T-helper 1 cell treated with Interleukin-12 subunit alpha and Interleukin-12 subunit beta and Interleukin-4 antibody, amounts not matched to agents 30 μg/mL and 1 μg/mL, for 36 hours (primary cell): Measurements from ENCODE around the gene GALNT17.

Source experiments
- H3K27ac Mint-ChIP-seq: one replicate; pipeline ENCODE4 v1.8.0; 2021; ENCODE audit warnings: mild to moderate bottlenecking, mixed read lengths
- H3K27me3 Mint-ChIP-seq: one replicate; pipeline ENCODE4 v1.8.0; 2021; ENCODE audit warnings: low read depth, mixed read lengths
- H3K36me3 Mint-ChIP-seq: one replicate; pipeline ENCODE4 v1.8.0; 2021; ENCODE audit warnings: low read depth, mixed read lengths
- H3K4me1 Mint-ChIP-seq: one replicate; pipeline ENCODE4 v1.8.0; 2021; ENCODE audit warnings: low read depth, mixed read lengths
- H3K4me3 Mint-ChIP-seq: one replicate; pipeline ENCODE4 v1.8.0; 2021; ENCODE audit warnings: mild to moderate bottlenecking, moderate library complexity, mixed read lengths
- H3K9me3 Mint-ChIP-seq: one replicate; pipeline ENCODE4 v1.8.0; 2021; ENCODE audit warnings: mixed read lengths

Gene GALNT17

GRCh38 chr7:71338866-71339265 is 206.9 kb downstream of the GALNT17 start:
- Mint-ChIP-seq H3K4me3 (no peak overlapping the region), H3K4me1 (no peaks in the 10 kb centered on the region), H3K27me3 (no peaks in the 10 kb centered on the region), H3K36me3 (no peaks in the 10 kb centered on the region), H3K9me3 (peaks cover 40% of the 10 kb centered on the region), H3K27ac (no peak overlapping the region)

- Mint-ChIP-seq H3K9me3 (peaks cover 44% of the 10 kb centered on the region), H3K36me3 (no peaks in the 10 kb centered on the region), H3K4me1 (no peaks in the 10 kb centered on the region), H3K27ac (no peak overlapping the region), H3K4me3 (no peak overlapping the region), H3K27me3 (no peaks in the 10 kb centered on the region)
Observed at GRCh38 chr7:71339924-71340323, 208.0 kb downstream of the GALNT17 start.

- no peak overlapping the region for H3K27ac Mint-ChIP-seq
Observed at GRCh38 chr7:71342202-71342601, 210.3 kb downstream of the GALNT17 start.

GRCh38 chr7:71343039-71343438 is 211.1 kb downstream of the GALNT17 start:
- H3K27me3 Mint-ChIP-seq = no peaks in the 10 kb centered on the region
- H3K27ac Mint-ChIP-seq = no peak overlapping the region
- peaks cover 28% of the 10 kb centered on the region for H3K9me3 Mint-ChIP-seq

More at GRCh38 chr7:71342202-71342601, 210.3 kb downstream of the GALNT17 start:
- H3K4me1 Mint-ChIP-seq = no peaks in the 10 kb centered on the region
- H3K4me3 Mint-ChIP-seq = no peak overlapping the region
- H3K27me3 Mint-ChIP-seq = no peaks in the 10 kb centered on the region
- no peaks in the 10 kb centered on the region for H3K36me3 Mint-ChIP-seq
- peaks cover 28% of the 10 kb centered on the region for H3K9me3 Mint-ChIP-seq

GRCh38 chr7:71343892-71344291 is 211.9 kb downstream of the GALNT17 start:
- H3K4me1 Mint-ChIP-seq = no peaks in the 10 kb centered on the region
- H3K9me3 Mint-ChIP-seq = peaks cover 28% of the 10 kb centered on the region
- H3K27ac Mint-ChIP-seq = no peak overlapping the region
- H3K4me3 Mint-ChIP-seq = no peak overlapping the region
- H3K36me3 Mint-ChIP-seq = no peaks in the 10 kb centered on the region
- no peaks in the 10 kb centered on the region for H3K27me3 Mint-ChIP-seq

More at GRCh38 chr7:71343039-71343438, 211.1 kb downstream of the GALNT17 start:
- H3K4me3 Mint-ChIP-seq = no peak overlapping the region
- H3K36me3 Mint-ChIP-seq = no peaks in the 10 kb centered on the region
- no peaks in the 10 kb centered on the region for H3K4me1 Mint-ChIP-seq

GRCh38 chr7:71345117-71345884 is 213.4 kb downstream of the GALNT17 start:
- Mint-ChIP-seq H3K4me1 (no peaks in the 10 kb centered on the region), H3K27ac (no peak overlapping the region), H3K9me3 (peaks cover 23% of the 10 kb centered on the region), H3K27me3 (no peaks in the 10 kb centered on the region), H3K36me3 (no peaks in the 10 kb centered on the region), H3K4me3 (no peak overlapping the region)

GRCh38 chr7:71348821-71349681 is 217.1 kb downstream of the GALNT17 start:
- Mint-ChIP-seq H3K4me3 (no peak overlapping the region), H3K36me3 (no peaks in the 10 kb centered on the region), H3K4me1 (no peaks in the 10 kb centered on the region)

GRCh38 chr7:71349682-71350481 is 217.9 kb downstream of the GALNT17 start:
- H3K27me3 Mint-ChIP-seq = no peaks in the 10 kb centered on the region
- H3K27ac Mint-ChIP-seq = no peak overlapping the region
- no peaks in the 10 kb centered on the region for H3K4me1 Mint-ChIP-seq
- peaks cover 17% of the 10 kb centered on the region for H3K9me3 Mint-ChIP-seq
- no peaks in the 10 kb centered on the region for H3K36me3 Mint-ChIP-seq
- H3K4me3 Mint-ChIP-seq = no peak overlapping the region

More at GRCh38 chr7:71348821-71349681, 217.1 kb downstream of the GALNT17 start:
- Mint-ChIP-seq H3K27ac (no peak overlapping the region), H3K9me3 (peaks cover 23% of the 10 kb centered on the region), H3K27me3 (no peaks in the 10 kb centered on the region)

- no peak overlapping the region for H3K4me3 Mint-ChIP-seq
- H3K9me3 Mint-ChIP-seq = peaks cover 17% of the 10 kb centered on the region
- H3K4me1 Mint-ChIP-seq = no peaks in the 10 kb centered on the region
- no peaks in the 10 kb centered on the region for H3K27me3 Mint-ChIP-seq
- no peaks in the 10 kb centered on the region for H3K36me3 Mint-ChIP-seq
- H3K27ac Mint-ChIP-seq = no peak overlapping the region
Observed at GRCh38 chr7:71350680-71351079, 218.7 kb downstream of the GALNT17 start.

- Mint-ChIP-seq H3K27ac (no peak overlapping the region), H3K9me3 (peaks cover 21% of the 10 kb centered on the region), H3K4me1 (no peaks in the 10 kb centered on the region), H3K4me3 (no peak overlapping the region), H3K36me3 (no peaks in the 10 kb centered on the region), H3K27me3 (no peaks in the 10 kb centered on the region)
Observed at GRCh38 chr7:71354716-71355115, 222.8 kb downstream of the GALNT17 start.

GRCh38 chr7:71361451-71362032 is 229.6 kb downstream of the GALNT17 start:
- no peak overlapping the region for H3K27ac Mint-ChIP-seq
- peaks cover 43% of the 10 kb centered on the region for H3K9me3 Mint-ChIP-seq
- H3K36me3 Mint-ChIP-seq = no peaks in the 10 kb centered on the region
- H3K4me3 Mint-ChIP-seq = no peak overlapping the region
- no peaks in the 10 kb centered on the region for H3K27me3 Mint-ChIP-seq
- H3K4me1 Mint-ChIP-seq = no peaks in the 10 kb centered on the region

GRCh38 chr7:71362240-71362639 is 230.3 kb downstream of the GALNT17 start:
- H3K27ac Mint-ChIP-seq = no peak overlapping the region
- H3K27me3 Mint-ChIP-seq = no peaks in the 10 kb centered on the region
- no peak overlapping the region for H3K4me3 Mint-ChIP-seq
- H3K9me3 Mint-ChIP-seq = peaks cover 48% of the 10 kb centered on the region
- no peaks in the 10 kb centered on the region for H3K4me1 Mint-ChIP-seq
- no peaks in the 10 kb centered on the region for H3K36me3 Mint-ChIP-seq

- H3K4me3 Mint-ChIP-seq = no peak overlapping the region
- peaks cover 1% of the 10 kb centered on the region for H3K36me3 Mint-ChIP-seq
- no peaks in the 10 kb centered on the region for H3K4me1 Mint-ChIP-seq
- H3K27ac Mint-ChIP-seq = no peak overlapping the region
- no peaks in the 10 kb centered on the region for H3K27me3 Mint-ChIP-seq
- peaks cover 51% of the 10 kb centered on the region for H3K9me3 Mint-ChIP-seq
Observed at GRCh38 chr7:71363223-71363622, 231.3 kb downstream of the GALNT17 start.

- Mint-ChIP-seq H3K4me1 (no peaks in the 10 kb centered on the region), H3K36me3 (peaks cover 3% of the 10 kb centered on the region), H3K4me3 (no peak overlapping the region), H3K9me3 (peaks cover 55% of the 10 kb centered on the region), H3K27ac (no peak overlapping the region), H3K27me3 (no peaks in the 10 kb centered on the region)
Observed at GRCh38 chr7:71363627-71364026, 231.7 kb downstream of the GALNT17 start.
